ENCODE results near the gene GMNC. TPM values are rescaled to one million over a fixed set of nuclear protein-coding genes. Genes with fewer than 3 reads are reported as not detected.
A peak's percentile ranks its signal among the peaks of the same experiment; 100 is the strongest.

GMNC gene
- total and polyA plus RNA-seq, 11 donors = 0.04 to 4.4 (median 0.94) TPM

DNA sequence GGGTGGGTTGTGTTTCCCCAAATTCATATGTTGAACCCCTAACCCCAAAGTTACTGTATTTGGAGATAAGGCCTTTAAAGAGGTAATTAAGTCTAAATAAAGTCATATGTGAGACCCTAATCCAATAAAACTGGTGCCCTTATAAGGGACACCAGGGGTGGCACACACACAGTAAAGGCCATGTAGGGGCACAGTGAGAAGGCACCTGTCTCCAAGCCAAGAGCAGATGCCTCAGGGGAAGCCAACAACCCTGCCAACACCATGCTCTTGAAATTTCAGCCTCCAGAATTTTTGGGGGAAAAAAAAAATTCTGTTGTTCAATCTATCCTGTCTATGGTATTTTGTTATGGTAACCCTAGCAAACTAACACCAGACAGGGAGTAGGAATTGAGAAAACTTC, 1.5 kb upstream of the GMNC start:
- peak overlapping the region in 11 of 12 donors; percentile 53 to 70 (median 63) for H3K4me3 ChIP-seq
- TF ChIP-seq POLR2A (IDR thresholded peaks at IDR 0.05) = no peak
- TF ChIP-seq, protein P1, sequence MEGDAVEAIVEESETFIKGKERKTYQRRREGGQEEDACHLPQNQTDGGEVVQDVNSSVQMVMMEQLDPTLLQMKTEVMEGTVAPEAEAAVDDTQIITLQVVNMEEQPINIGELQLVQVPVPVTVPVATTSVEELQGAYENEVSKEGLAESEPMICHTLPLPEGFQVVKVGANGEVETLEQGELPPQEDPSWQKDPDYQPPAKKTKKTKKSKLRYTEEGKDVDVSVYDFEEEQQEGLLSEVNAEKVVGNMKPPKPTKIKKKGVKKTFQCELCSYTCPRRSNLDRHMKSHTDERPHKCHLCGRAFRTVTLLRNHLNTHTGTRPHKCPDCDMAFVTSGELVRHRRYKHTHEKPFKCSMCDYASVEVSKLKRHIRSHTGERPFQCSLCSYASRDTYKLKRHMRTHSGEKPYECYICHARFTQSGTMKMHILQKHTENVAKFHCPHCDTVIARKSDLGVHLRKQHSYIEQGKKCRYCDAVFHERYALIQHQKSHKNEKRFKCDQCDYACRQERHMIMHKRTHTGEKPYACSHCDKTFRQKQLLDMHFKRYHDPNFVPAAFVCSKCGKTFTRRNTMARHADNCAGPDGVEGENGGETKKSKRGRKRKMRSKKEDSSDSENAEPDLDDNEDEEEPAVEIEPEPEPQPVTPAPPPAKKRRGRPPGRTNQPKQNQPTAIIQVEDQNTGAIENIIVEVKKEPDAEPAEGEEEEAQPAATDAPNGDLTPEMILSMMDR (IDR thresholded peaks at IDR 0.05) = no peak
- H3K9me3 ChIP-seq = no peaks in the 10 kb centered on the region
- peak overlapping the region in 11 of 12 donors; percentile 12 to 92 (median 83) for H3K27ac ChIP-seq
- H3K27me3 ChIP-seq = peaks cover 0 to 33% (median 0%) of the 10 kb centered on the region in 9 donors
- DNase-seq (peak in 4 of 5 donors; percentile 16 to 59 (median 34)), ATAC-seq (peak; percentile 52 to 78 (median 62))
- no peaks in the 10 kb centered on the region for H3K36me3 ChIP-seq
- intact Hi-C loops (cut with DNase I) = loop anchor here in 3 of 10 donors (5.0 to 10.0 kb wide), 3 partner anchors 52 to 162 kb away; no protein-coding TSS in a partner anchor
- H3K4me1 ChIP-seq = peaks cover 0 to 10% (median 0%) of the 10 kb centered on the region in 12 donors

DNA sequence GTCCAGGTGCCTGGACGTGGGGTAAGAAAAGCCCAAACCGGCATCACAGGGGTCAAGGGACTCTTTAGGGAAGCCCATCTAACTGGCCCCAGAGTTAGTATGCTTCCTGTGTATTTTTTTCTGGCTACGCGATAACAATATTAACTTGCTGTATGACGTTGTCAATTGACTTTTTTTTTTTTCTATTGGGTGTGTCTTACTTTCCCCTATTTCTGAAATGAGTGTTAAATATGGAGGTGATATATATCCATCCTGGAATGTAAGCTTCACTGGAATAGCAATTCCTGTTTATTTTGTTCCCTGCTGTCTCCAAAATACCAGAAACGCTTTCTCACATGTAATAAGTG, 598 bp upstream of the GMNC start:
- 6 to 11% (median 7%) methylated on average over 6 of the region's 6 CpGs for WGBS, 4 donors
- ATAC-seq = peak in 1 of 4 donors; percentile 11
- H3K27ac ChIP-seq = peak overlapping the region; percentile 64 to 92 (median 84)

DNA sequence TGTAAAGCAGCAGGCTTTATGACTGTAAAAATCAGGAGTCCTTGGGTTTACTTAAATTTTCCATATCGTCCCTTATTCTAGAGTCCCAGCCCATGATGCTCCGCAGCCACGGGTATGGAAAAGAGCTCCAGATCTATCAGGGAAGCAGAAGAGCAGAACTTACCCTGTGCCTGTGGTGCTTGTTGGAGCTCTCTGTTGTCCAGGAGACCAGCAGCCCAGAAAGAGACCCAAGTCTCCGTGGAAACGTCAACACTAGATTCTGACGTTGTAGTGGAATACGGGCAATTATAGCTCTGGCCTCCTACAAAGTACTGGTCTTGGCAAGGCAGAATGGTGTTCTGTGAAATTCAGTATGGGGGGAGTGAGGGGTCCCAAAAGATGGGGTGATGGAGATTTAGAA, 2.0 kb downstream of the GMNC start:
- TF ChIP-seq, protein P1 (IDR thresholded peaks at IDR 0.05) = no peak
- TF ChIP-seq POLR2A (IDR thresholded peaks at IDR 0.05) = no peak
- intact Hi-C loops (cut with DNase I) = loop anchor here in 3 of 10 donors (5.0 to 10.0 kb wide), 3 partner anchors 48 to 158 kb away; no protein-coding TSS in a partner anchor

More for the DNA sequence above, 598 bp upstream of the GMNC start:
- Histone ChIP-seq H3K27me3 (peaks cover 0 to 33% (median 0%) of the 10 kb centered on the region in 9 donors), H3K4me1 (peaks cover 0 to 10% (median 0%) of the 10 kb centered on the region in 12 donors), H3K36me3 (no peaks in the 10 kb centered on the region), H3K4me3 (peak overlapping the region; percentile 53 to 70 (median 63)), H3K9me3 (no peaks in the 10 kb centered on the region)
- intact Hi-C loops (cut with DNase I) = loop anchor here in 3 of 10 donors (5.0 to 10.0 kb wide), 3 partner anchors 51 to 161 kb away; no protein-coding TSS in a partner anchor
- TF ChIP-seq POLR2A (IDR thresholded peaks at IDR 0.05) = no peak
- TF ChIP-seq, protein P1 (IDR thresholded peaks at IDR 0.05) = no peak
- no peak for DNase-seq

DNA sequence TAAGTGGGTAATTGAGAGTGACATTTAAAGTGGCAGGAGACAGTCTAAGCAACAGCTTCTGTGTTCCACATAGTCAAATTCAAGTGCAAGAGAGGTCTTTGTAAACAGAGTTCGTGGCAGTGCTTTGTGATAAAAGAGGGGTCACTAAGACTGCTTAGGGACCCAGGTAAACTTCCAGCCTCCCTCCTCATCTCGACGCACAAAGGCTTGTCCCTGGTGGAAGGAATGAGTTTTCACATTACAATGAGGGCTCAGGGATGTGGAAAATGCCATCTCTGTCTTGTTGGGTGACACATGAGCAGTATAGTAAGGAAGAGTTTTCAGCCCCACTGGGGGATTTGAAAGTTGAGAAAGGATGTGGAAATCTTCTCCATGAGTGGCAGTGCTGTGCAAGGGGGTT, 7.3 kb downstream of the GMNC start:
- Histone ChIP-seq H3K36me3 (no peaks in the 10 kb centered on the region), H3K4me3 (no peak overlapping the region), H3K27me3 (peaks cover 0 to under 1% (median 0%) of the 10 kb centered on the region in 9 donors), H3K9me3 (no peaks in the 10 kb centered on the region), H3K27ac (no peak overlapping the region), H3K4me1 (no peaks in the 10 kb centered on the region)
- TF ChIP-seq, protein P1 (IDR thresholded peaks at IDR 0.05) = no peak
- no peak for TF ChIP-seq POLR2A (IDR thresholded peaks at IDR 0.05)
- WGBS, 4 donors = 38 to 59% (median 44%) methylated on average over 3 of the region's 3 CpGs
- ATAC-seq = no peak
- DNase-seq = no peak
- intact Hi-C loops (cut with DNase I) = no loop called here

More for the DNA sequence above, 2.0 kb downstream of the GMNC start:
- WGBS, 4 donors = 56 to 62% (median 60%) methylated on average over 7 of the region's 7 CpGs
- ATAC-seq = no peak
- H3K27me3 ChIP-seq = peaks cover 0 to 33% (median 0%) of the 10 kb centered on the region in 9 donors
- H3K4me1 ChIP-seq = peaks cover 0 to 10% (median 0%) of the 10 kb centered on the region in 12 donors
- H3K4me3 ChIP-seq = no peak overlapping the region
- no peak overlapping the region for H3K27ac ChIP-seq
- no peaks in the 10 kb centered on the region for H3K36me3 ChIP-seq
- H3K9me3 ChIP-seq = no peaks in the 10 kb centered on the region
- DNase-seq = no peak

All from heart left ventricle (tissue), 16 donors.